Ramos (cell line): ENCODE data around the gene RECQL5.

ENCODE experiments used
- in situ Hi-C: fragments of 300-500 bp; cut with MboI; formaldehyde crosslinking; loops from one replicate; pipeline ENCODE4 v1.14.3; 2022; ENCODE audit warnings: low sequenced_read_pairs; ENCODE audit not compliant: unreplicated experiment

The RECQL5 gene

DNA sequence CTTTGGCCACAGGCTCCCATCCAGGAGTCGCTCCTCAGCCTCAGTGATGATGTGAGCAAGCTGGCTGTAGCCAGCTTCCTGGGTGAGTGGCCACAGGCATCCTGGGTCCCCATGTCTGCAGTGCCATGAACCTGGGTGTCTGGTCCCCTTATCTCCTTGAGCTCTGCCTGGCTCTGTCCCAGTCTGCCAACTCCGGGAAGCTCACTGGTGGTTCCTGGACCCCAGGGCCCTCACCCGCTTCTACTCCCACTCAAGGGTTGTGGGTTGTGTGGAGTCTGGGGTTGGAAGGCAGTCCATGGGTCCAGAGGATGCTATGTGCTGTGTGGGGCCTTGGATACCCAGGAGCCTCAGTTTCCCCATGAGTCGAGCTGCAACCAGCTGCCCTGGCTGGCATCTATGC is 45.5 kb downstream of the RECQL5 start:
- in situ Hi-C loops = no loop called here

DNA sequence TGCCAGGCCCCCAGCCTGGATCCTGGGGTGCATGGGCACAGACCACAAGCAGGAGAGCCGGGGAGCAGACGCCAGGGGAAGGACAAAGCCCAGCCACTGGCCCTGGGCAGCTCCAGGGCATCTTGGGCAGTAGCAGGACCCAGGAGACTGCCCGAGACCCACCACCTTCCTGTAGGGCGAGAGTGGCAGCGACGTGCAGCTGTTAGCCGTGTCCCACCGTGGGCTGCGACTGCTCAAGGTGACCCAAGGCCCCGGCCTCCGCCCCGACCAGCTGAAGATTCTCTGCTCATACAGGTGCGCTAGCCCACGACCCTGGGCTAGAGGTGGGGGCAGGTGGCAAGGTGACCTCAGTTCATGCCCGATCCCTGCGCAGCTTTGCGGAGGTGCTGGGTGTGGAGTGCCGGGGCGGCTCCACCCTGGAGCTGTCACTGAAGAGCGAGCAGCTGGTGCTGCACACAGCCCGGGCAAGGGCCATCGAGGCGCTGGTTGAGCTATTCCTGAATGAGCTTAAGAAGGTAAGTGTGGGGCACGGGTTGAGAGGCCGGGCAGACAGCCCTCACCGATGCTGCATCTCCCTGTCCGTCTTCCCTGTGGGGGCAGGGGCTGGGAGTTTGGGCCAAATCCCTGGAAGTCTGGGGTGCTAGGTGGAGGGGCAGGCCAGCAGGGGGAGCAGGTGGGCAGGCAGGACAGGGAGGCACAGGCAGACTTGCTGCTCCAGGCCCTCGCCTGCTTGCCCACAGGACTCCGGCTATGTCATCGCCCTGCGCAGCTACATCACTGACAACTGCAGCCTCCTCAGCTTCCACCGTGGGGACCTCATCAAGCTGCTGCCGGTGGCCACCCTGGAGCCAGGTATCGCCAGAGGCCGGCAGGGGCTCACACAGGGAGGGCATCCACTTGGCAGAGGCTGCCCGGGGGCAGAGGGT is 47.2 kb downstream of the RECQL5 start:
- in situ Hi-C loops = no loop called here

DNA sequence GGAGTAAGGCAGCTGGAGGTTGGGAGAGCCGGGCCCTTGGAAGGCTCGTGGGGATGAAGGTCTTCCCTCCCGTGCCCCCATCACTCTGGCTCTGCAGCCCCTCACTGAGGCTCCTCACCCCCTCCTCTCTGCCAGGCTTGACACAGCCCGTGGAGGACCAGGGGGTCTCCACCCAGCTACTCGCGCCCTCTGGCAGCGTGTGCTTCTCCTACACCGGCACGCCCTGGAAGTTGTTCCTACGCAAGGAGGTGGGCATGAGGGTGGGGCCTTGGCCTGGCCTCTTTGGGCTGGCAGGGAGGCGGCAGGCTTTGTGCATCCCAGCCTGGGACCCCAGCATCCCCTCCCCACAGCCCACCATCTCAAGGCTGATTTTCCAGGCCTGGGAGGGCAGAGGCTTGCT is 49.3 kb downstream of the RECQL5 start:
- in situ Hi-C loops = no loop called here

DNA sequence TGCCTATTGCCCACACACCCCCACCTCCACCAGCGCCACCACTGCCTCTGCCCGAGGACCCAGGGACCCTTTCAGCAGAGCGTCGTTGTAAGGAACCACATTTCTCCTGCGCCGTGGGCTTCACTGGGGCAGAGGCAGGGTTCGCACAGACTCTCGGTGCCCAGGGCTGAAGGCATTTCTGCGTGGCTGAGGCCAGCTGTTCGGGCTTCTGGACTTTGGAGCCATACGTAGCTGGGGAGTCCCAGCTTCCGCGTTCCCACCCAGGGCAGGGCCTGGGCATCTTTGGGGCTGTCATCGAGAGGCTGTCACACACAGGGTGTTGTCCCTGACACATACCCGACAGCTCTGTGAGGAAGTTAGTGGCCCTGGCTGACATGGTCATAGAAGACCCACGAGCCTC is 49.7 kb downstream of the RECQL5 start:
- in situ Hi-C loops = no loop called here

DNA sequence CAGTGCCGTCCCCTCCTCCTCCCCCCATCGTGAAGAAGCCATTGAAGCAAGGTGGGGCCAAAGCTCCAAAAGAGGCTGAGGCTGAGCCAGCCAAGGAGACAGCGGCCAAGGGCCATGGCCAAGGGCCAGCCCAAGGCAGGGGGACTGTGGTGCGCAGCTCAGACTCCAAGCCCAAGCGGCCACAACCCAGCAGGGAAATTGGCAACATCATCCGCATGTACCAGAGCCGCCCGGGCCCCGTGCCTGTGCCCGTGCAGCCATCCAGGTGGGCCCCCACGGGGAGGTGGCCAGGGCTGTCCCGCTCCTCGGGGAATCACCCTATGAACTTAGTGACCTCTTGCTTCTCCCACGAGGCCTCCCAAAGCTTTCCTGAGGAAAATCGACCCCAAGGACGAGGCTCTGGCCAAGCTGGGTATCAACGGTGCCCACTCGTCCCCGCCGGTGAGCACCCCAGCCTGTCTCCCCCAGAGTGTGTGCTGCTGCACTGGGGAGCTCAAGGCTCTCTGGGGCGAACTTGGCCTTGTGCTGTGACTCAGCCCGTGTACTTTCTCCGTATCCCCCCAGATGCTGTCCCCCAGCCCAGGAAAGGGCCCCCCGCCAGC is 50.3 kb downstream of the RECQL5 start:
- in situ Hi-C loops = no loop called here

DNA sequence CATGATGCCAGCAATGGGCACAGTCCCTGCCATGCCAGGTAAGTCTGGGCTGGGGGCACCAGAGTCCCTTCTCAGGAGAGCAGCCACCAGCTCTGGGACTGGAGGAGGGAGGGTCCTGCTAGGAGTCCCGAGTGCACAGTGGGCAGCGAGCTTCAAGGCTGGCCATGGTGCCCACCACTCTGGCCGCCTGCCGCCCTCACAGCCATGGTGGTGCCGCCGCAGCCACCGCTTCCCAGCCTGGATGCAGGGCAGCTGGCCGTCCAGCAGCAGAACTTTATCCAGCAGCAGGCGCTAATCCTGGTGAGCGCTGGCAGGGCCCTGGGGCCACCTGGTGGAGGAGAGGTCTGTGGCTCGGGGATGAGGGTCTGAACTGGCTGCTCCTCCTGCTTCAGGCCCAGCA is 51.7 kb downstream of the RECQL5 start:
- in situ Hi-C loops = no loop called here

DNA sequence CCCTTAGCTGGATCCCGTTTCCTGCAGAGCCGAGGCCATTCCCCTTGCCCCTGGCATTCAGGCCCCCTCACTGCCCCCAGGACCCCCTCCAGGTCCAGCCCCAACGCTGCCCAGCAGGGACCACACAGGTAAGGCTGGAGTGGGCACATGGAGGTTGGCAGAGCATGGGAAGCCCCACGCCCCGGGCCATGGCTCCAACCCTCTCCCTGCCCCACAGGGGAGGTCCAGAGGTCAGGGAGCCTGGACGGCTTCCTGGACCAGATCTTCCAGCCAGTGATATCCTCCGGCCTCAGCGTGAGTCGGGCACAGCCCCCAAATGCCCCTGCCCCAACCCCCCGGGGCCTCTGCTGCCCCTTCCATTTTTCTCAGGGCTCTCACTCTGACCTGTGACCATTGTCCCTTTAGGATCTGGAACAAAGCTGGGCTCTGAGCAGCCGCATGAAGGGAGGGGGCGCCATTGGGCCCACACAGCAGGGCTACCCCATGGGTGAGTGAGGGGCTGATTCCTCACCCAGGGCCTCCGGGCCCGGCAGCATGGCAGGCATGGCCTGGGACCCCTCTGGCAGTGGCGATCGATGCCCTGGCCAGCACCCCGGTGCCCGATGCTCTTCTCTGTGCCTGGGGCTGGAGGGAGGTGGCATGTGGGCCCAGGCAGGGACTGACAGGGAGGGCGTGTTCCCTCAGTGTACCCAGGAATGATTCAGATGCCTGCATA is 52.2 kb downstream of the RECQL5 start:
- in situ Hi-C loops = loop anchor here (5.0 kb wide), 1 partner anchor 128 kb away; no protein-coding TSS in a partner anchor

DNA sequence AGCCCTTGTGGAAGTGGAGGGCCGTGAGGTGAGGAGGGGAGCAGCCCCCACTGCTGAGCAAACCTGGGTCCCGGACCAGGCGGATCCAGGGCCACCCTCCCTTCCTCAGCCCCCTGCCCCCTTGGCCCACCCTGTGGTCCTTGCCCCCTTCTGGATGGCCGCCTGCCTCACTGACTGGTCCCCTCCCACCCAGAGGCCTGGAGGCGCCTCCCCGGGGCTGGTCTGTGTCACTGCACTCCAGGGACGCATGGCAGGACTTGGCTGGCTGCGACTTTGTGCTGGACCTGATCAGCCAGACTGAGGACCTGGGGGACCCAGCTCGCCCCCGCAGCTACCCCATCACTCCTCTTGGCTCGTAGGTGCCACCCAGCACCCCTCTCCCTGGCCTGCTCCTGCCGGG is 52.9 kb downstream of the RECQL5 start:
- in situ Hi-C loops = loop anchor here (5.0 kb wide), 1 partner anchor 128 kb away; no protein-coding TSS in a partner anchor

DNA sequence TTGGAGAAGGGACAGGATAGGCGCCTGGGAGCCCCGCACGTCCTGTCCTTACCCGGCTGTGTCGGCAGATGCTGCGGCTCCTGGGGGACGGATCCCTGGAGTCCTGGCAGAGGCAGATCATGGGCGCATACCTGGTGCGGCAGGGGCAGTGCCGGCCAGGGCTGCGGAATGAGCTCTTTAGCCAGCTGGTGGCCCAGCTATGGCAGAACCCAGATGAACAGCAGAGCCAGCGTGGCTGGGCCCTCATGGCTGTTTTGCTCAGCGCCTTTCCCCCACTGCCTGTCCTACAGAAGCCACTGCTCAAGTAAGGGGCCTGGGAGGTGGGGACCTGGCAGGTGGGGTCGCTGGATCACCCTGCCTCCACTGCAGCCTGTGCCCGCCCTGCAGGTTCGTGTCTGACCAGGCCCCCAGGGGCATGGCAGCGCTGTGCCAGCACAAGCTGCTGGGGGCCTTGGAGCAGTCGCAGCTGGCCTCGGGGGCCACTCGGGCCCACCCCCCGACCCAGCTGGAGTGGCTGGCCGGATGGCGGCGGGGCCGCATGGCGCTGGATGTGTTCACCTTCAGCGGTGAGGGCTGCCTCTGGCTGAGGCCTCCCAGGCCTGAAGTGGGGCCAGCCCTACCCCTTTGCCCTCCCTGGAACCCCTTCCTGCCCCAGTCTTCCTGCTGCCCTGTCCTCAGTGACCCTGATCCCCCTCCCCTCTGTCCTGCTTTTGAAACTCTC is 53.9 kb downstream of the RECQL5 start:
- in situ Hi-C loops = loop anchor here (5.0 kb wide), 1 partner anchor 129 kb away; no protein-coding TSS in a partner anchor

DNA sequence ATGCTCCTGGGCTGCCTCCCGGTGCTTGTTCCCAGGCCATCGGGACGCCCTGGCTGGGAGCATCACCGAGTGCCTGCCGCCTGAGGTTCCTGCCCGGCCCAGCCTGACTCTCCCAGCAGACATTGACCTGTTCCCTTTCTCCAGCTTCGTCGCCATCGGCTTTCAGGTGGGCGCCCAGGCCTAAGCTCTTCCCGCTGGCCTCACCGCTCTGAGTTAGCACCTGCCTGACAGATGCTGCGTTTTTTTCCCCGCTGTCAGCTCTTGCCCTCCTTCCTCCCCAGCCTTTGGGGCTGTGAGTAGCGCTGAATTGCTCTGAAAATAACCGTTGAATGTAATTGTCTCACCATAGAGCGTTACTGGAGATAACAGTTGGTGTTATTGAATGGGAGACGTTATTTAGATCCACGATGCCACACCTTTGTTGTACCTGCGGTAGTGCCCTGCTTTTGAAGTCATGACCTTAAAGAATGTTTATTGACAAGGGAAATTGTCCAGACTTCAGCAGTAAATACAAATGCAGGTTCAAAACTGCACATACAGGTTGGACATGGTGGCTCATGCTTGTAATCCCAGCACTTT is 55.0 kb downstream of the RECQL5 start:
- in situ Hi-C loops = loop anchor here (5.0 kb wide), 1 partner anchor 130 kb away; no protein-coding TSS in a partner anchor

DNA sequence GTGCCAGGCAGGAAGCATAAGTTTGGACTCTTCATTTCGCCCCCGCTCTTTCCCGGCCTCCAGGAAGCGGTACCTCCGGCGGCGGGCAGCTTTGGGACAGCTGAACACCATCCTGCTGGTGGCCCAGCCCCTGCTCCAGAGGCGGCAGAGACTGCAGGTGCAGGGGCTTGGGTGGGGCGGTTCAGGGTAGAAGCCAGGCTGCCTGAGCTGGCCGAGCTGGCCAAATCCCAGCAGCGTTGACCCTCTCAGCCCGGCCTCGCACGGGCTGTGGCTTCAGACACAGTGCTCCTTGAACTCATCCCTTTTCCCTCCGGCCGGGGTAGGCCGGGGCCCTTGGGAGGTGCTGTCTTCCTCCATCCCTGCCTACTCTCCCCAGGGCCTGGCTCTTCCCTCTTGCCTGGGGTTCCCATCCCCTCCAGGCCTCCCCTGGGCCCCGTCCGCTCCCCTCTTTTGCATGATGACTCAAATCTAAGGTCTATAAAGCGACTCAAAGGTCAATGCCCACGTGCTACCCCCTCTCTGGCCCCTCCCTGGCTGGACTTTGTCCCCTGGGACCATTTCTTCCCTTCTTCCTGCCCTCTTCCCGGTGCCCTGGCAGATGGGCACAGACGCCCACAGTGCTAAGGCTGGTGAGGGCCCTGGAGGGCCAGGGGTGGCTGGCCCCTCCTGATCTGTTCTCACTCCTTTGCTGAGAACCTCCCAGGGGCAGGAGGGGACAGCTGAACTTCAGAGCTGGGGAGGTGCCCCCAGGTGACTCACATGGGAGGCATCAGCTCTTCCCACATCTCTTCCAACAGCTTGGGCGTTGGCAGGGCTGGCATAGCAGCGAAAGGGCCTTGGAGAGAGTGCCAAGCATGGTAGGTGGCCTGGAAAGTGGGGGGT is 56.6 kb downstream of the RECQL5 start:
- in situ Hi-C loops = loop anchor here (5.0 kb wide), 1 partner anchor 132 kb away; no protein-coding TSS in a partner anchor

DNA sequence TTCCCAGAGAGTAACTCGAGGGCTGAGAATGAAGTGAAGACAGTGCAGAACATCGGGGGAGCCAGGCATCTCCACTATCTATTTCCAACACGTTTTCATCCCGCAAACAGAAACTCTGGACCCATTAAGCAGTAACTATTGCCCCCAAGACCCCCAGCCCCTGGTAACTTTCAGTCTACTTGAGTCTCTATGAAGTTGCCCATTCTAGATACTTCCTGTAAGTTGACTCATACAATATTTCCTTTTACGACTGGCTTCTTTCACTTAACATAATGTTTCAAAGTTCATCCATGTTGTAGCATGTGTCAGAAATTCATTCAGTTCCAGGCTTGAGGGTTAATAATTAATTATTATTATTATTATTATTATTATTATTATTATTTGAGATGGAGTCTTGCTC is 59.9 kb downstream of the RECQL5 start:
- in situ Hi-C loops = loop anchor here (10.0 kb wide), 1 partner anchor 238 kb away; the partner anchor contains the start of gene UNC13D

DNA sequence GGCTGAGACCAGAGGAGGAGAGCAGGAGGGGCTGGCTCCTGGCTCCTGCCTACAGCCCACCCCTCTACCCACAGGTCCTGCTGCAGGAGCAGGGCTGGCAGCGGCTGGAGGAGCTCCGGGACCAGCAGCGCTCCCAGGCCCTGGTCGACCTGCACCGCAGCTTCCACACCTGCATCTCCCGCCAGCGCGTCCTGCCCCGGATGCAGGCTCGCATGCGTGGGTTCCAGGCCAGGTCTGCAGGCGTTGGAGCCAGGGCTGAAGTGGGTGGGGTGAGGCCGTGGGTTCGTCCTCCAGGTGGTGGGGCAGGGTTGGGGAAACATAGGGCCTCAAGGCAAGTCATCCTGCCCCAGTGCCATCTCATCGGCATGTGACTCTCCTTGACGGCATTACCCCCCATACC is 61.2 kb downstream of the RECQL5 start:
- in situ Hi-C loops = loop anchor here (10.0 kb wide), 1 partner anchor 239 kb away; the partner anchor contains the start of gene UNC13D

DNA sequence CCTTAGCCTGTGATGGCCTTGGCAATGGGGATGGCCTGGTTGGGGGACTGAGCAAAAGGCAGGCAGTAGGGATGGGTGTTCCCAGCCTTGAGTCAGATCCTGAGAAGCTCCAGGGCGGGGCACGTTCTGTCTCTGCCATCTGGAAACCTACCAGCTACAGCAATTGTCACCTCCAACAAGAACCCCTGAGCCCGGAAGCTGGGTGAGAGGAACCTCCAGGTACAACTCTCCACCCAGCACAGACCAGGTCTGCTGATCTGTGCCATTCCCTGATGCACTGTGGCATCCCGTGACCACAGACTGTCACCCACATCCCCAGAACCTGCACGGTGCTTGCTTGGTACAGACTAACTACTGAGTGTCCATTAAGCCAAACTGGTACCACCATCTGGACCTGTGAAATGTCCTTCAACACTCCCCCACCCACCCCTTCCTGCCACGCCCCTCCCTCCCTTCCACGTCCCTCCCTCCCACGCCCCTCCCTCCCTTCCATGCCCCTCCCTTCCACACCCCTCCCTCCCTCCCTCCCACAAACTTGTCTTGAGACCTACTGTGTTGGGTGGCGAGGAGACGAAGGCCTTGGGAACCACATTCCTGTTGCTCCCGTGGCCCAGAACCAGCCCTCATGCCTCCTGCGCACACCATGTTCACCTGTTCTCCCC is 62.8 kb downstream of the RECQL5 start:
- in situ Hi-C loops = loop anchor here (10.0 kb wide), 1 partner anchor 241 kb away; the partner anchor contains the start of gene UNC13D

DNA sequence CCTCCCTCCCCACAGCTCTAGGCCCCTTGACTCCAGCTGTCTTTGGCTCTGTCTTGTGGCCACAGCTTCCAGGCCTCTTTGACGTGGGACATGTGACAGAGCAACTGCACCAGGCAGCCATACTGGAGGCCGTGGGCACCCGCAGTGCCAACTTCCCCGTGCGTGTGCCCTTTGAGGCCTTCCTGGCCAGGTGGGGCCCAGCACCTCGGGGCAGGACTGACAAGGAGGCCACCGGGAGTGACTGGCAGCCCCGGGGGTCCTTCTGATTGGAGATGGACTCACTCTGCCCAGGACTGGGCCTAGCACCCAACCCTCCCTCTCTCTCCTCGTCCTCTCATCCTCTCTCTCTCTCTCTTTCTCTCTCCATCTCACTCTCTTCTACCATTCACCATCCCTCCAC is 63.8 kb downstream of the RECQL5 start:
- in situ Hi-C loops = loop anchor here (10.0 kb wide), 1 partner anchor 242 kb away; the partner anchor contains the start of gene UNC13D

DNA sequence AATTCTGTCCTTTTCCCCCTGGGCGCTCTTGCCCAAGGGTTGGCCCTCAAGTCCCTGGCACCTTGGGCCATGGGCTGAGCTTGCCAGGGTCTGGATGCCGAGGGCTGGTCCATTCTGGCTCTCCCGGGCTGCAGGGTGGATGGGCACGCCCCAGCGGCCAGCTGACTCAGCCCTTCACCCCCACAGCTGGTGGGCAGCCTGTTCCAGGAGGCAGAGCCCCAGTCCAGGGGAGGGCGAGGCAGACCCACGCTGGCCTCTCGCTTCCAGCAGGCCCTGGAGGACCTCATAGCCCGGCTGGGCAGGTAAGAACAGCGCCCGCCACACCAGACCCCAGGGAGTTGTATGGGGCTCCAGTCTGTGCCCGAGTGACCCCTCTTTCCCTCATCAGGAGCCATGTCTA is 64.3 kb downstream of the RECQL5 start:
- in situ Hi-C loops = loop anchor here (10.0 kb wide), 1 partner anchor 242 kb away; the partner anchor contains the start of gene UNC13D

DNA sequence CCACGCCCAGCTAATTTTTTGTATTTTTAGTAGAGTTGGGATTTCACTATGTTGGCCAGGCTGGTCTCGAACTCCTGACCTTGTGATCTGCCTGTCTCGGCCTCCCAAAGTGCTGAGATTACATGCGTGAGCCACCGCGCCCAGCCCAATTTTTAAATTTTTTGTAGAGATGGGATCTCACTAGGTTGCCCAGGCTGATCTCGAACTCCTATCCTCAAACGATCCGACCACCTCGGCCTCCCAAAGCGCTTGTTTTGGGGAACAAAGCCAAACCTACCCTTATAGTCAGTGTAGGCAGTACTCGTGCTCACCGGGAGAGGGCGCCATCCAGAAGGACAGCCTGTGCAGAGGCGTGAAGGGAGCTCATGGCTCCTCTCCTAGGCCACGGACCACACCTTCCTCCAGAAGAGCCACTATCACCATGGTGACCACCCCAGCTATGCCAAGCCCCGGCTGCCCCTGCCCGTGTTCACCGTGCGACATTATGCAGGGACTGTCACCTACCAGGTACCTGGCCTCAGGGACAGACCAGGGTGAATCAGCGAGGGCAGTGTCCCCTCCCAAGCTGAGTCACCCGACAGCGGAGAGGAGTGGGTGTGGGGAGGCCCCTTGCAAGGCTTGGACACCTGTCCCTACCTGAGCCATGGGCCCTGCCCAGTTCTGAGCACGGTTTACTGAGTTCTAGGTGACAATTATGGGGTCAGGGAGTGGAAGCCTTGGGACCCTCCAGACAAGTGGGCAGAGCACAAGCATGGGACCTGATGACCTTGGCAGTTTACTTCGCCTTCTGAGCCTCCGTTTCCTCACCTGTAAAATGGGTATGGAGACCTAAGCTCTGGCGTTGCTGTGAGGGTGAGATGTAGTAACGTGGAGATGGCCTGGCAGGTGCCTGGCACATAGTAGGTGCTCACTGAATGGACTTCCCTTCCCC is 65.6 kb downstream of the RECQL5 start:
- in situ Hi-C loops = loop anchor here (10.0 kb wide), 1 partner anchor 243 kb away; the partner anchor contains the start of gene UNC13D
